Measurements from ENCODE around the gene RRP8.

The RRP8 gene

GRCh38 chr11:6632116-6633073 is 29.0 kb upstream of the RRP8 start:
- no peak overlapping the region for H3K4me3 ChIP-seq (ENCODE audit: low read depth, low read length)

GRCh38 chr11:6631361-6631890 is 28.0 kb upstream of the RRP8 start:
- no peak overlapping the region for H3K4me3 ChIP-seq (ENCODE audit: low read depth, low read length)
- TF ChIP-seq CTCF (IDR thresholded peaks at IDR 0.05; ENCODE audit: low read depth, low read length) = no peak

More at GRCh38 chr11:6632116-6633073, 29.0 kb upstream of the RRP8 start:
- TF ChIP-seq CTCF (IDR thresholded peaks at IDR 0.05; ENCODE audit: low read depth, low read length) = no peak

GRCh38 chr11:6630632-6631291 is 27.3 kb upstream of the RRP8 start:
- no peak for TF ChIP-seq CTCF (IDR thresholded peaks at IDR 0.05; ENCODE audit: low read depth, low read length)
- no peak overlapping the region for H3K4me3 ChIP-seq (ENCODE audit: low read depth, low read length)

- TF ChIP-seq CTCF (IDR thresholded peaks at IDR 0.05; ENCODE audit: low read depth, low read length) = no peak
- H3K4me3 ChIP-seq (ENCODE audit: low read depth, low read length) = no peak overlapping the region
These were observed 26.6 kb upstream of the RRP8 start for GRCh38 chr11:6629892-6630631.

GRCh38 chr11:6629573-6629891 is 26.1 kb upstream of the RRP8 start:
- no peak overlapping the region for H3K4me3 ChIP-seq (ENCODE audit: low read depth, low read length)
- no peak for TF ChIP-seq CTCF (IDR thresholded peaks at IDR 0.05; ENCODE audit: low read depth, low read length)

- no peak for TF ChIP-seq CTCF (IDR thresholded peaks at IDR 0.05; ENCODE audit: low read depth, low read length)
- H3K4me3 ChIP-seq (ENCODE audit: low read depth, low read length) = no peak overlapping the region
These were observed 25.1 kb upstream of the RRP8 start for GRCh38 chr11:6628526-6628925.
